Esophagus (tissue), 2 donors: ENCODE data around the gene GON4L. TPM values are rescaled to one million over a fixed set of nuclear protein-coding genes. Genes with fewer than 3 reads are reported as not detected.
A peak's percentile ranks its signal among the peaks of the same experiment; 100 is the strongest.
"Not testable (repeated sequence)": the region's sequence is repeated elsewhere in the genome, so short reads cannot be mapped to it uniquely, and the experiment has no call there.

Experiments used
- H3K27ac ChIP-seq, 2 donors: one replicate each; pipeline ENCODE4 v1.5.1; 2013; ENCODE audit warnings: low read depth in 2 of 2, mild to moderate bottlenecking in 2 of 2, inconsistent platforms in 1 of 2, low read length in 1 of 2, moderate library complexity in 1 of 2
- H3K27me3 ChIP-seq, 2 donors: one replicate each; pipeline ENCODE4 v1.6.1; 2013; ENCODE audit warnings: low read length in 2 of 2, control low read depth in 1 of 2, mild to moderate bottlenecking in 1 of 2; ENCODE audit not compliant: insufficient read depth in 2 of 2, control insufficient read depth in 1 of 2
- H3K36me3 ChIP-seq, 2 donors: one replicate each; pipeline ENCODE4 v1.6.1; 2013; ENCODE audit warnings: low read length in 1 of 2; ENCODE audit not compliant: control insufficient read depth in 2 of 2, insufficient read depth in 2 of 2
- H3K4me1 ChIP-seq, 2 donors: one replicate each; pipeline ENCODE4 v1.6.1; 2013; ENCODE audit warnings: low read length in 1 of 2; ENCODE audit not compliant: control insufficient read depth in 2 of 2, insufficient read depth in 2 of 2
- H3K4me3 ChIP-seq, 2 donors: one replicate each; pipeline ENCODE4 v1.5.1; 2013; ENCODE audit warnings: low read length in 2 of 2, mild to moderate bottlenecking in 2 of 2, low read depth in 1 of 2, moderate library complexity in 1 of 2
- H3K9me3 ChIP-seq, 2 donors: one replicate each; pipeline ENCODE4 v1.6.1; 2013; ENCODE audit warnings: mild to moderate bottlenecking in 2 of 2, low read depth in 1 of 2, low read length in 1 of 2, moderate library complexity in 1 of 2; ENCODE audit not compliant: control insufficient read depth in 2 of 2, insufficient read depth in 1 of 2
- WGBS, 2 donors: extraction: QIAGEN DNeasy Blood & Tissue Kit; methylation state at CpG; one replicate each; pipeline ENCODE4 v1.1.7; 2013; 5-methylcytosine and 5-hydroxymethylcytosine counted together
- polyA plus RNA-seq, 2 donors: library from polyadenylated mRNA; stranded (reverse); fragments of 200-250 nt; gene quantifications; one replicate each; pipeline ENCODE4 v1.2.3, GENCODE V29; 2013
- donor health status: healthy with polysubstance abuse.
- donor health status: Bipolar disorder and iron deficiency.

GON4L gene
- polyA plus RNA-seq, 2 donors, result 11.0 to 19.8 TPM

DNA sequence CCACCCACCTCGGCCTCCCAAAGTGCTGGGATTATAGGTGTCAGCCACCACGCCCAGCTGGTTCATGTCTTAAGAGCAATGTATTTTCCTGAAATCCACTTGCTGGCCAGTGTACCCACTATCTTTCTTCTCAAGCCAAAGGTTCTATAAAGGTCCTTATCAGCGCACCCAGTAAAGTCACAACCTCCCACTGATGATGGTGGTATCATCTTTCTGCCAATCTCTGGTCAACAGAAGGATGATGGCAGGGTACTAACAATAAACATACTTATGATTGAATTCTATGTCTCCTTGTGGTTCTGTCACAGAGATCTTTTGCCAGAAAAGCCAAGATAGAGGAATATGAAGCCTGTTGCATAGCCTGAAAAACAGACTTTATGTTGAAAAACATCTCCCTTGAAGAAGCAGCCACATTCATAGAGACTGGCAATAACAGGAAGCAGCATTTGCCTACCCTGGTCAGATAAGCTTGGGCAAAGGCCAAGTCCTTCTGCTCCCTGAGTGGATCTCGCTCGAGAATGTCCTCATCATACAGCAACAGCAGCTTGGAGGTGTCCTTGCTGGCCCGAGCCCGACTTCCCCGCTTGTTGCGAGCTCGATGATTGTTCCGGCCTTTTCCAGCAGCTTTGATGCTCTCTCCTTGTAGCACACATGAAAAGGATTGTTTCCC lies 95.1 kb downstream of the GON4L start:
- Histone ChIP-seq H3K4me3 (no peak overlapping the region), H3K9me3 (no peaks in the 10 kb centered on the region), H3K27ac (no peak overlapping the region), H3K36me3 (peaks cover 15 to 18% of the 10 kb centered on the region in 2 donors), H3K4me1 (no peaks in the 10 kb centered on the region), H3K27me3 (no peaks in the 10 kb centered on the region)
- 90 to 94% methylated on average over 11 of the region's 11 CpGs for WGBS, 2 donors

DNA sequence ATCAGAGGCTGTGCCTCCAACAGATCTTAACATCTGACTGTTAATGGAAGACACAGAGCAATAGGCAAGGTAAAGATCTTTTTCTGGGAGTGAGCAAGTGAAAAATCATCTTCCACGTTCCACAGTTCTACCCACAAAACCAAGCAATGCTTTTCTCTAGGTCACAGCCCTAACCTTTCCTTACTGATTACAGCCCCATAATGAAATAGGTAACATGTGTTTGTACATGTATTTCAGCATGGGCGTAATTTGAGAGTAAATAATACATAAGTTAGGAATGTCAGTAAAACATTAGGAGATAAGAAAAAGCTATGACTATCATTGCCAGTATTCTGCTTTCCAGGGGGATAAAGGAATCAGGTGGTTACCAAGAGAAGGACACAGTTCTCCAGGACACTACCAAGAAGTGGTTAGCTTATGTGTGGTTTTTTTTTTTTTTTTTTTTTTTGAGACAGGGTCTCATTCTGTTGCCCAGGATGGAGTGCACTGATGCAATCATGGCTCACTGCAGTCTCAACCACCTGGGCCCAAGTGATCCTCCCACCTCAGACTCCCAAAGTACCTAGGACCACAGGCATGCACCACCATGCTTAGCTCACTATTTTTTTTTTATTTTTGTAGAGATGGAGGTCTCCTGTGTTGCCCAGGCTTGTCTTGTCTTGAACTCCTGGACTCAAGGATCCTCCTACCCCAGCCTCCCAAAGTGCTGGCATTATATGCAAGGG lies 96.1 kb downstream of the GON4L start:
- no peaks in the 10 kb centered on the region for H3K9me3 ChIP-seq
- no peaks in the 10 kb centered on the region for H3K27me3 ChIP-seq
- no peak overlapping the region for H3K4me3 ChIP-seq
- no peak overlapping the region for H3K27ac ChIP-seq
- H3K4me1 ChIP-seq, result no peaks in the 10 kb centered on the region
- peaks cover 17 to 19% of the 10 kb centered on the region in 2 donors for H3K36me3 ChIP-seq
- WGBS, 2 donors, result 83% methylated on average over 2 of the region's 2 CpGs

DNA sequence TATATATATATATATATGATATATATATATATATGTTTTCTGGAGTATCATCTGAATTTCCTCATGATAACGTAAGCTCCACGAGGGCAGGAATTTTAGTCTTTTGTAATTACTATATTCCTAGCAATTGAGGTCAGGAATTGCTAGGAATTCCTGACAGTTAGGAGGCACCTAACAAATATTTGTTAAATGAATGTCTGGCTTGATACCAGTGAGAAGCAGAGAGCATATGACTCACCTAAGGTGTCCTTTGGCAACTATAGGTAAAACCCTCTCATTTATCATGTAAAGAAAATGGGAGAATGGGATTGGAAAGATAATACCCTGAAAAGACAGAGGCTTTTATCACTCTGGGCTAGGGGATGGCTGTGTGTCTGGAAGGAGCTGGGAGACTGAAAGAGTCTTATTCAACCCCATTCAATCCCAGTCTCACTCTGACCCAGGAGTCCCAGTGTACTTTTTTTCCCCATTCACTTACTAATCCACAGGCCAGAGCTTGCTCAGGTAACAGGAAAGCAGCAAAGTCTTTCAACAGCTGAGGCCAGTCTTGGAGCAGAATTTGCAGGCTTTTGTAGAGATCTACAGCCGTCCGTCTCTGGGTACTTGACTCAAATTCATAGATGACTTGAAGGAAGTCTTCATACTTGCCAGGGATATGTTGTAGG lies 96.9 kb downstream of the GON4L start:
- H3K27ac ChIP-seq, result peak overlapping the region in 1 of 2 donors; percentile 30
- H3K36me3 ChIP-seq, result peaks cover 13 to 16% of the 10 kb centered on the region in 2 donors
- no peaks in the 10 kb centered on the region for H3K27me3 ChIP-seq
- H3K4me1 ChIP-seq, result no peaks in the 10 kb centered on the region
- H3K4me3 ChIP-seq, result no peak overlapping the region
- 75 to 84% methylated on average over 4 of the region's 4 CpGs for WGBS, 2 donors
- no peaks in the 10 kb centered on the region for H3K9me3 ChIP-seq

DNA sequence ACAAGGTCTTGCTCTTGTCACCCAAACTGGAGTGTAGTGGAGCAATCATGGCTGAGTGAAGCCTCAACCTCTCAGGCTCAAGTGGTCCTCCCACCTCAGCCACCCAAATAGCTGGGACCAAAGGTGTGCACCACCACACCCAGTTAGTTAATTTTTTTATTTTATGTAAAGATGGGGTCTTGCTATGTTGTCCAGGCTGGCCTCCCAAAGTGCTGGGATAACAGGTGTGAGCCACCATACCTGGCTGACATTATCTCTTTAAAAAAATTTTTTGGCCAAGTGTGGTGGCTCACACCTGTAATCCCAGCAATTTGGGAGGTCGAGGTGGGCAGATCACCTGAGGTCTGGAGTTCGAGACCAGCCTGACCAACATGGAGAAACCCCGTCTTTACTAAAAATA lies 98.0 kb downstream of the GON4L start:
- 97 to 98% methylated on average over 3 of the region's 3 CpGs for WGBS, 2 donors
- H3K4me1 ChIP-seq, H3K9me3 ChIP-seq: not testable (repeated sequence)

DNA sequence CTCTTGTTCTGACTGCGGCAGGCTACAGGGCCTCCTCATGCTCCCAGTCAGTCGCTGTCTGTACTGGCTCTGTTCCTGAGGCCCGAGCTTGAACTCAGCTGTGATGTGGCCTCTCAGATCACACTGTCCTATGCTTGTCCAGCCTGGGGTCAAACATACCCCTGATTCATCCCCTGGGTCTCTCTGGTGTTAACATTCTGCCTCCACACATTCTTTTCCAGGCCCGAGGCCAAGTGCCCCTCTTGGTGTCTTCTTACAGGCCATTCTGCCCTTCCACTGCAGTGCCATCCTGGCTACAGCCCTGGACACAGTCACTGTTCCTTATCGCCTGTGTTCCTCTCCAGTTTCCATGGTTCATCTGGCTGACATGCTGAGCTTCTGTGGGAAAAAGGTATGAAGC lies 108.9 kb downstream of the GON4L start:
- H3K4me3 ChIP-seq, H3K27me3 ChIP-seq, H3K27ac ChIP-seq, H3K9me3 ChIP-seq, H3K4me1 ChIP-seq, H3K36me3 ChIP-seq: not testable (repeated sequence)
- 81 to 82% methylated on average over 5 of the region's 5 CpGs for WGBS, 2 donors

More for the DNA sequence above, 98.0 kb downstream of the GON4L start:
- H3K4me3 ChIP-seq, H3K27ac ChIP-seq, H3K27me3 ChIP-seq: not testable (repeated sequence)
- H3K36me3 ChIP-seq, result peaks cover 13 to 15% of the 10 kb centered on the region in 2 donors

DNA sequence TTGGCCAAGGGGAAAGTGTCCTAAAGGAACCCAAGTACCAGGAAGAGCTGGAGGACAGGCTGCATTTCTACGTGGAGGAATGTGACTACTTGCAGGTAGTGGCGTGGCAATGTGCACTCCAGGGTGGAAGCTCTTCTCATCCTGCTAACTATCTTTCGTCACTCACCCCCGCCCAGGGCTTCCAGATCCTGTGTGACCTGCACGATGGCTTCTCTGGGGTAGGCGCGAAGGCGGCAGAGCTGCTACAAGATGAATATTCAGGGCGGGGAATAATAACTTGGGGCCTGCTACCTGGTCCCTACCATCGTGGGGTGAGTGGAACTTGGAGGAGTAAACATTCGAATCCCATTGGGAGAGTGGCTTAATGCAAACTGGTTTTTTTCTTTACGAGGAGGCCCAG lies 109.4 kb downstream of the GON4L start:
- 88 to 91% methylated on average over 11 of the region's 12 CpGs for WGBS, 2 donors
- not testable (repeated sequence) for H3K27me3 ChIP-seq, H3K4me1 ChIP-seq, H3K9me3 ChIP-seq, H3K4me3 ChIP-seq, H3K36me3 ChIP-seq, H3K27ac ChIP-seq

DNA sequence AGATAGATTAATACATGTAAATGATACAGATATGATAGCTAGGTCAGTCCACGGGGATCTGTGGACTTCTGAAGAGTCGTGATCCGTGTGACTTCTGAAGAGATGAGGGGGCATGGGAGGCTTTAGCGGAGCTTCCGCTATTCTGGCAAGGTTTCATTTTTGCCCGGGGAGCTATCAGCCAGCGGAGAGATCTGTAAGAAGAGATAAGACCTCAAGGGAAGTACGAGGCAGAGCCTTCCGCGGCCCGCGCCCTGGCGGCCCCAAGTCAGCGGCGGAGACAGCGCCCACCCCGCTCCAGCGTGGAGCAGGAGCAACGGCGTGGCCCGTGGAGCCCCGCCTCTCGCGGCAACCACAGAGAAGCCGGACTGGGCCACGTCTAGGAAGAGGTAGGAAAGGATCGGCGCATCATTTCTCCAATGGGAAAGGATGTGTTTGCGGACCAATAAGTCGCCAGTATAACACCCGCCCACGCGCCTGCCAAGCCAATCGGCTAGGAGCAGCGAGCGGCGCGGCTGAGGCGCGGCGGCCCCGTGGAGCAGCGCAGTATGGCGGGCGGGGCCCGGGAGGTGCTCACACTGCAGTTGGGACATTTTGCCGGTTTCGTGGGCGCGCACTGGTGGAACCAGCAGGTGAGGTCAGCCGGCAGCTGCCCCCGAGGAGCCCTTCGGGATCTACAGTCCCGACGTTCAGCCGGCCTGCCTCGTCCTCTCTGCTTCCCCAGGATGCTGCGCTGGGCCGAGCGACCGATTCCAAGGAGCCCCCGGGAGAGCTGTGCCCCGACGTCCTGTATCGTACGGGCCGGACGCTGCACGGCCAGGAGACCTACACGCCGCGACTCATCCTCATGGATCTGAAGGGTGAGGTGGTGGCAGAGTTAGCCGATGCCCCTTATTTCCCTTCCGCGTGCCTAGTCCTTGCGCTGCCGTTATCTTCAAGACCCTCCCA lies 111.5 kb downstream of the GON4L start:
- Histone ChIP-seq H3K27ac (peak overlapping the region; percentile 43 to 70), H3K4me3 (peak overlapping the region; percentile 58 to 61)
- 0% methylated on average over 40 to 47 of the region's 77 CpGs for whole genome bisulfite sequencing, 2 donors
- not testable (repeated sequence) for H3K36me3 ChIP-seq, H3K9me3 ChIP-seq, H3K4me1 ChIP-seq, H3K27me3 ChIP-seq

DNA sequence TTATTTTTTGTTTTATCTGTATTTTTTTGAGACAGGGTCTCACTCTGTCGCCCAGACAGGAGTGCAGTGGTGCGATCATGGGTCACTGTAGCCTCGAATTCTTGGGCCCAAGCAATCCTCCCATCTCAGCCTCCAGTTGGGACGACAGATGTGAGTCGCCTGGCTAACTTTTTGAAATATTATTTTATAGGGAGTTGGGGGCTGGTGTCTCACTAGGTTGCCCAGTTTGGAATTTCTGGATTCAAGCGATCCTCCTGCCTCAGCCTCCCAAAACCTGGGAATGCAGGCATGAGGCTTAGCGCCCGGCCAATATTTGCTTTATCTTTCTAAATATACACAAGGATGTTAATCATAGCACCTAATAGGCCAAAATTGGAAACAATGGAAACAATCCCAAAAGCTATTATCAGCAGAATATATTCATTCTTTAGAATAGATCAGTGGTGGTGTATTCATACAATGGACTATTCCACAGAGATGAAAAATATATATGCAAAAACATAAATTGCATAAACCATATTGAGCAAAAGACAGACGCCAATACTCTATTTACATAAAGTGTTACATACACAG lies 112.2 kb downstream of the GON4L start:
- H3K9me3 ChIP-seq, result no peaks in the 10 kb centered on the region
- no peaks in the 10 kb centered on the region for H3K27me3 ChIP-seq
- peak overlapping the region; percentile 58 to 61 for H3K4me3 ChIP-seq
- 74% methylated on average over 9 of the region's 9 CpGs for WGBS, 2 donors
- H3K4me1 ChIP-seq, result no peaks in the 10 kb centered on the region
- peak overlapping the region in 1 of 2 donors; percentile 70 for H3K27ac ChIP-seq
- H3K36me3 ChIP-seq, result no peaks in the 10 kb centered on the region

DNA sequence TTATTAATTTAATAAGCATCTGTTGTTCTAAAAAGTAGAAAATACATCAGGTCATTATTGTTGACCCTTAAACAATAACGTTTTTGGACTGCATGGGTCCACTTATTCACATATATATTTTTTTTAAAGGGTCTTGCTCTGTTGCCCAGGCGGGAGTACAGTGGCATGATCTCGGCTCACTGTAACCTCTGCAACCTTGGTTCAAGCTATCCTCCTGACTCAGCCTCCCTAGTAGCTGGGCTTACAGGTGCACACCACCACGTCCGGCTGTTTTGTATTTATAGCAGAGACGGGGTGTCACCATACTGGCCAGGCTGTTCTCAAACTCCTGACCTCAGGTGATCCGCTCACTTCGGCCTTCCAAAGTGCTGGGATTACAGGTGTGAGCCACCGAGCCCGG lies 115.1 kb downstream of the GON4L start:
- Histone ChIP-seq H3K27me3 (no peaks in the 10 kb centered on the region), H3K4me1 (no peaks in the 10 kb centered on the region), H3K36me3 (peaks cover 5 to 14% of the 10 kb centered on the region in 2 donors), H3K9me3 (no peaks in the 10 kb centered on the region), H3K27ac (no peak overlapping the region), H3K4me3 (no peak overlapping the region)
- WGBS, 2 donors, result 90 to 93% methylated on average over 10 of the region's 10 CpGs
